ELF-1 (cell line): ENCODE data around the gene IPO13.
A peak's percentile ranks its signal among the peaks of the same experiment; 100 is the strongest.

Experiments used
- DNase-seq: peaks from one replicate; pipeline ENCODE4 v3.0.0-alpha.2; 2016; ENCODE audit warnings: low read depth, low spot score

Gene IPO13

GRCh38 chr1:43949678-43950077, 2.9 kb downstream of the IPO13 start:
- peak; percentile 50 for DNase-seq

GRCh38 chr1:43951021-43951985, 4.6 kb downstream of the IPO13 start:
- no peak for DNase-seq

DNA sequence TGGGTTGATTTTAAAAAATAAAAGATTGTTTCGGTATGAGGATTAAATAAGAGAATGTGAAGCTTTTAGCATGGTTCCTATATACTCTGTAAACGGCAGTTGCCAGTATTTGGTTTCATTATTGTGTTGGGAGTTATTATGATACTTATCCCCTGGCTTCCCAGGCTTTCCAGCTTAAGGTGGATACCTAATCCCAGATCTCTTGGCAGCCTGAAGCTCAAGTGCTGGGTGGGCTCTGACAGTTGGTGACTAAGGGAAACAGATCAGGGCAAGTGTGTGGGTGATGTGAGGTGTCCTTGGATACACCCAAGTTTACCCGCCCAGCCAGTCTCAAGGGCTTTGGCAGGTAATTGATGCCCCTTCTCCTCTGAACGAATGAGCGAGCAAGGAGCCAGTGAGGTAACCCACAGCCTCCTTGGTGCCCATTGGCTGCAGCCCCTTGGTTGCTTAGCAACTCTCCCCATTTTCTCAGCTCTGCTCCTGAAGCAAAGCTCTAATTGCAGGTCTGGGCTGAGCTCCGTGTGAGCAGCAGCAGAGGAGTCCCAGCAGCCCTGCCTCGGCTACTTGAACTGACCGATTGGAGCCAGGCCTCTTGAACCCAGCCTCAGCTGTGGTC, 6.1 kb downstream of the IPO13 start:
- peak; percentile 73 for DNase-seq

DNA sequence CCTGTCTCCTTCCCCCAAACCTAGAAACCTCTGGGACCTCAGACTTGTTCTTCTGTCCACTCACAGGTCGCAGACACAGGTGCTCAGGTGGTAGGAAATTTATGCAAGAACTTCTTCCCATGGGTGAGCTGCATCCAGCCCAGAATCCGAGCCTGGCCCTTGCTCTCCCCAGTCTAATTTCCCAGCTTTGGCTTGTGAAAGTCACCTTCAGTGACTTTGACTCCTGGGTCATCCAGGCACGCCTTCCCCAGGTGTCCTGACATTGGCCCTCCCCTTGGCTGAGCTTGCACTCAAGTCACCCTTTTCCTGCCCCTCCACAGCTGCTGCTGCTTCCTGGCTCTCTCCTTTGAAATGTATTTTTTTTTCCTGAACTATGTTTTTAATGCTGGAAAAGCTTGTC, 6.6 kb downstream of the IPO13 start:
- DNase-seq, result no peak

- DNase-seq, result no peak
Observed at GRCh38 chr1:43954036-43954435, 7.3 kb downstream of the IPO13 start.

GRCh38 chr1:43956234-43956633, 9.5 kb downstream of the IPO13 start:
- DNase-seq, result no peak

- DNase-seq, result no peak
Observed at GRCh38 chr1:43957407-43958040, 10.8 kb downstream of the IPO13 start.

GRCh38 chr1:43958351-43959255, 11.9 kb downstream of the IPO13 start:
- DNase-seq, result no peak

GRCh38 chr1:43960798-43961197, 14.0 kb downstream of the IPO13 start:
- no peak for DNase-seq

DNA sequence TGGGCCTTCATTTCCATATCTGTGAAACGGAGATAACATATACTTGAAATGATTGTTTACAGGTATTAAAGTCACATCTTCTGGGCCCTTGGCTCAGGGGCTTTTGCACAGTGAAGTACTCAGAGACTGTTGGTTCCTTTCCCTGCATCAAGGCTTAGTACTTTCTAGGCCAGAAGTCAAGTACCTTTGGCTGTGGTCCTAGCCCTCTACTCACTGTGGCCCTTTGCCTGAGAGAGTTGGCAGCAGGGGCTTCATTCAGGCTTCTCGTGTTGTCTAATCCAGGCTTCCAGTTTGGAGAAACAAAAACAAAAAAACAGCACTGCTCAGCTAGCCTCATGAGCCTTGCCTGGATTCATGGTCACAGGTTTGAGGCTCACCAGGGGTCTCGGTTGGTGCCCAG, 14.9 kb downstream of the IPO13 start:
- DNase-seq, result no peak

DNA sequence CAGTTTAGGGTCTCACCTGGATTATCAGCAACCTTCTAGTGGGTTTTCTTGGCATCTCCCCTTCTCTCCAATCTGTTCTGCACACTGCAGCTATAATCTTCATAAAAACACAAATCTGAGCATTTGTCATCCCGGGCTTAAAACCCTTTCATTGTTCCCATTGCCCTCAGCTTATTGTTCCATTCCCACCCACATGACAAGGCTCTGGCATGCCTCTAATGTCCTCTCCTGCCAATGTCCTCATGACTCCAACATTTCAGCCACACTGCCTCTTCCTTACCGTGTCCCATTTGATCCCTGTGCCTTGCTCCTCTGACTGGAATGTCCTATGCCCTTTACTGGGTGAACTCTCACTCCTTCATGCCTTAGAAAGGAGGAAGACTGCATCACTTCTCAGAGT, 15.6 kb downstream of the IPO13 start:
- DNase-seq, result no peak

- no peak for DNase-seq
Observed at GRCh38 chr1:43963006-43963405, 16.3 kb downstream of the IPO13 start.

GRCh38 chr1:43963890-43964289, 17.1 kb downstream of the IPO13 start:
- DNase-seq, result no peak

DNA sequence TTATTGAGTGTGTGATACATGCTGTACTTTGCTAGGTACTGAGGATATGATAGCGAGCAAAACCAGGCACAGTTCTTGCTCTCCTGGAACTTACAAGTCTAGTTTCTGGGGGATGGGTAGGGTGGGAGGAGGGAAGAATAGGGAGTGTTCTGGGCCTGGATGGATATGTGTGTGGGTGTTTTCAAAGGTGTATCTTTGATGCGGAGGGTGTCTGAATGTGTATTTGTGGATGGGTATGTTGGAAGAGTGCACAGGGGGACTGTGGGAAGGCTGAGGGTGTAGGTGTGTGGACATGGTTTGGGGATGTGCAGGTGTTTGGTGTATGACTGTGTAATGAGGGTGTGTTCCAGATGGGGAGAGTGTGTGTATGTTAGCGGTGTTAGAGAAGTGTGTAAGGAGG, 18.6 kb downstream of the IPO13 start:
- no peak for DNase-seq

DNA sequence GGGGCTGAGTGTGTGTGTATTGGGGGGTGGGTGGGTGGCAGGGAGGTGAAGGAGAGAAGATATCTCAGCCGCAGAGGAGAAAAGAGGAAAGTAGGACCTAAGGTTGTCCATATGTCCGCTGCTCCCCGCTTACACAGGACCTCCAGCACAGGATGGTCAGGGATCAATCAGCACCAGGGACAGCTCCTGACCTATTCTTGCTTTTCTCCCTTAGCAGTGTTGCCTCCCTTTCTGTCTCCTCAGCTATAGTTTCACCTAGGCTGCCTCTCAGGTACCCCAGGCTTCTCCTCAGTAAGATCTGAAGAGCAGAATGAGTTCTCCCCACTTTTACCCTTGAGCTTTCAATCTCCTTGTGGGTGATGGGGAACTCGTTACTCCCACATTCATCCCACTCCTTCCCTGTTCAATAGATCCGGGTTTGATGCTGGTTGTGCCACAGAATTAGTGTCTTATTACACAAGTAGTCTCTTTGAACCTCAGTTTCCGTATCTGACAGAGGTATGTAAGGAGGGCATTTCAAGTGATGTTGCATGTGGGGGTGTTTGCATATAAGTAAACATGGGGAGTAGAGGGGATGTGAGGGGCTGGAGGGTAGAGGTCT, 21.7 kb downstream of the IPO13 start:
- peak; percentile 52 for DNase-seq

- no peak for DNase-seq
Observed at GRCh38 chr1:43969416-43969745, 22.6 kb downstream of the IPO13 start.

DNA sequence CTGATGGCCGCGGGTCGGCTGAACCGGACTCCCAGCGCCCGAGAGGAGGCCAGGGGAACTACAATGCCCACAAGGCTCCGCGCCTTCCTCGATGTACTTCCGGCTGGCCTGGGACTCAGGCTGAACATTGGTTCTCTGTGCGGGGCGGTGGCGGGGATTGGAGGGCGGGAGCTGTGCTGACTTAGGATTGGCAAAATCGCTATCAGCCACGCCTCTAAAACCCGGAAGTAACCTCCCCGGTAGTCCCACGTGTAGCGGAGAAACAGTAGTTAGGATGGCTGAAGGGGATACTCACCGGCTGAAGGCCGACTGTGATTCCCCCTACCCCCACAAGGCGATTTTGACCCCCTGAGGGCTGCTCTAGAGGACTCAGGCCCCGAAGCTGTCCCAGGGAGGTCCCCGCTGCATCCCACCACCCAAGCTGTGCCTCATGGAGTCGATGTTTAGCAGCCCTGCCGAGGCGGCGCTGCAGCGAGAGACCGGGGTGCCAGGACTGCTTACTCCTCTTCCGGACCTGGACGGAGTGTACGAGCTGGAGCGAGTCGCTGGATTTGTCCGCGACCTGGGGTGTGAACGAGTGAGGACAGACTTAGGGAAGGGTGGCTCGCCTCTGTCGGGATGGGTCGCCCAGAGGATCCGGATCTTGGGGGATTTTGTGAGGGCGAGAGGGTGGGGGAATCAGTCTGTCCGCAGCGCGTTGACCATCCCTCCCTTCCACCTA, 23.2 kb downstream of the IPO13 start, which contains the start of gene DPH2:
Gene DPH2, plus strand, starts transcription at position 265 of the 721 bp plus-strand sequence. Its CDS starts 166 bp downstream, at position 431.
- DNase-seq, result peak; percentile 96

- no peak for DNase-seq
Observed at GRCh38 chr1:43970502-43970901, 23.8 kb downstream of the IPO13 start.

DNA sequence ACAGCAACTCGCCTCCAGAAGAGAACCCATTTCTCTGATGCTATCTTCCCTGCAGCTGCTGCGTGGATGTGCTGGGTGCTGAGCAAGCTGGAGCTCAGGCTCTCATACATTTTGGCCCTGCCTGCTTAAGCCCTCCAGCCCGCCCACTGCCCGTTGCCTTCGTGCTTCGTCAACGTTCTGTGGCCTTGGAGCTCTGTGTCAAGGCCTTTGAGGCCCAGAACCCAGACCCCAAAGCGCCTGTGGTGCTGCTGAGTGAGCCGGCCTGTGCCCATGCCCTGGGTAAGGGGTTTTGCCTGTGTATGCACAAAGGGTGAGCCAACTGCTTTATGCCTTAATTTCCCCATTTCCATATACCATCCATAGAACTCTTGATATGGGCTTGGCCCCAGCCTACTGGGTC, 24.2 kb downstream of the IPO13 start:
- no peak for DNase-seq

- DNase-seq, result no peak
Observed at GRCh38 chr1:43971336-43971980, 24.7 kb downstream of the IPO13 start.
